RWPE2 (cell line): Measurements from ENCODE around the gene PTTG2.

Experiments used
- ATAC-seq: fragments of 200-7000 bp; cut with Tn5 transposase; 3 replicates; pipeline ENCODE4 v1.9.1; 2021; ENCODE audit warnings: low read depth
- DNase-seq: peaks from one replicate; pipeline ENCODE4 v3.0.0-alpha.2; 2020; ENCODE audit warnings: low spot score
- H3K27ac ChIP-seq: fragments of 450-650 bp; 2 replicates; pipeline ENCODE4 v1.5.1; 2017; ENCODE audit warnings: mild to moderate bottlenecking; ENCODE audit not compliant: poor library complexity, severe bottlenecking
- H3K27me3 ChIP-seq: fragments of 250-450 bp; sonication (Bioruptor Pico); 2 replicates; pipeline ENCODE4 v1.5.1; 2021; ENCODE audit warnings: mild to moderate bottlenecking, moderate library complexity; ENCODE audit not compliant: insufficient read depth, poor library complexity, severe bottlenecking
- H3K36me3 ChIP-seq: fragments of 250-450 bp; sonication (Bioruptor Pico); 2 replicates; pipeline ENCODE4 v1.5.1; 2020; ENCODE audit warnings: low read depth, mild to moderate bottlenecking, moderate library complexity
- H3K4me1 ChIP-seq: fragments of 250-450 bp; sonication (Bioruptor Pico); 2 replicates; pipeline ENCODE4 v1.5.1; 2021; ENCODE audit warnings: mild to moderate bottlenecking, moderate library complexity; ENCODE audit not compliant: insufficient read depth, poor library complexity, severe bottlenecking
- H3K4me3 ChIP-seq: fragments of 250-450 bp; sonication (Bioruptor Pico); 2 replicates; pipeline ENCODE4 v1.5.1; 2021; ENCODE audit warnings: mild to moderate bottlenecking, moderate library complexity; ENCODE audit not compliant: severe bottlenecking
- H3K9me3 ChIP-seq: fragments of 250-450 bp; sonication (Bioruptor Pico); 2 replicates; pipeline ENCODE4 v1.5.1; 2021; ENCODE audit warnings: mild to moderate bottlenecking, moderate library complexity; ENCODE audit not compliant: severe bottlenecking
- CTCF ChIP-seq: fragments of 450-650 bp; IDR thresholded peaks from one replicate; pipeline ENCODE4 v1.5.1; 2017; ENCODE audit warnings: mild to moderate bottlenecking, moderate library complexity; ENCODE audit not compliant: poor library complexity, severe bottlenecking

The PTTG2 gene

GRCh38 chr4:37949636-37950426 lies 10.4 kb upstream of the PTTG2 start:
- no peak overlapping the region for H3K27ac ChIP-seq
- H3K4me3 ChIP-seq = no peak overlapping the region
- no peak for TF ChIP-seq CTCF
- ATAC-seq (no peak), DNase-seq (no peak)
- H3K9me3 ChIP-seq = no peaks in the 10 kb centered on the region
- H3K4me1 ChIP-seq = no peaks in the 10 kb centered on the region
- no peaks in the 10 kb centered on the region for H3K27me3 ChIP-seq
- no peaks in the 10 kb centered on the region for H3K36me3 ChIP-seq

- Histone ChIP-seq H3K27me3 (no peaks in the 10 kb centered on the region), H3K4me3 (no peak overlapping the region), H3K4me1 (no peaks in the 10 kb centered on the region), H3K27ac (no peak overlapping the region), H3K9me3 (no peaks in the 10 kb centered on the region), H3K36me3 (no peaks in the 10 kb centered on the region)
- ATAC-seq (no peak), DNase-seq (no peak)
- no peak for TF ChIP-seq CTCF
Measured at GRCh38 chr4:37951461-37952352, 8.5 kb upstream of the PTTG2 start.

- TF ChIP-seq CTCF = no peak
- DNase-seq (no peak), ATAC-seq (no peak)
- H3K27me3 ChIP-seq = no peaks in the 10 kb centered on the region
- no peaks in the 10 kb centered on the region for H3K4me1 ChIP-seq
- H3K27ac ChIP-seq = no peak overlapping the region
- no peak overlapping the region for H3K4me3 ChIP-seq
- H3K9me3 ChIP-seq = no peaks in the 10 kb centered on the region
- H3K36me3 ChIP-seq = no peaks in the 10 kb centered on the region
Measured at GRCh38 chr4:37953156-37953555, 7.0 kb upstream of the PTTG2 start.

GRCh38 chr4:37953620-37954293 lies 6.4 kb upstream of the PTTG2 start:
- no peak for TF ChIP-seq CTCF
- Histone ChIP-seq H3K4me1 (no peaks in the 10 kb centered on the region), H3K27ac (no peak overlapping the region), H3K4me3 (no peak overlapping the region), H3K9me3 (no peaks in the 10 kb centered on the region), H3K27me3 (no peaks in the 10 kb centered on the region), H3K36me3 (no peaks in the 10 kb centered on the region)
- ATAC-seq (no peak), DNase-seq (no peak)
